HL-60 (cell line): Measurements from ENCODE around the gene ATP10B.
A peak's percentile ranks its signal among the peaks of the same experiment; 100 is the strongest.

Experiments used
- DNase-seq, 2 experiments: peaks; one replicate each; pipeline ENCODE4 v3.0.0-alpha.2; 2010 to 2020; ENCODE audit warnings: low read depth in 1 of 2, low spot score in 1 of 2
- H3K27ac ChIP-seq: fragments of 250-450 bp; sonication (Bioruptor Pico); replicated peaks from 2 replicates; pipeline ENCODE4 v1.5.1; 2020; ENCODE audit warnings: mild to moderate bottlenecking, moderate library complexity
- H3K27me3 ChIP-seq: fragments of 250-450 bp; sonication (Bioruptor Pico); 2 replicates; pipeline ENCODE4 v1.5.1; 2021; ENCODE audit warnings: mild to moderate bottlenecking, moderate library complexity; ENCODE audit not compliant: insufficient read depth, poor library complexity, severe bottlenecking
- H3K4me3 ChIP-seq: replicated peaks from 2 replicates; pipeline ENCODE4 v1.5.1; 2011; ENCODE audit warnings: mild to moderate bottlenecking, control low read depth, low read length; ENCODE audit not compliant: insufficient read depth
- GABPA ChIP-seq: IDR thresholded peaks from 2 replicates; pipeline ENCODE4 v1.6.1; 2012; ENCODE audit warnings: low read depth
- POLR2AphosphoS5 ChIP-seq: IDR thresholded peaks from 2 replicates; pipeline ENCODE4 v1.6.1; 2012; ENCODE audit warnings: low read depth
- SPI1 ChIP-seq: IDR thresholded peaks from 2 replicates; pipeline ENCODE4 v1.6.1; 2012; ENCODE audit warnings: low read depth, mild to moderate bottlenecking, borderline replicate concordance
- TF ChIP-seq, protein P1 (sequence below): IDR thresholded peaks from 2 replicates; pipeline ENCODE4 v1.6.1; 2012; ENCODE audit warnings: low read depth; ENCODE audit not compliant: insufficient replicate concordance
- TF ChIP-seq, protein P2 (sequence below): IDR thresholded peaks from one replicate; pipeline ENCODE4 v1.5.1; 2011; ENCODE audit warnings: low read length, control low read depth, inconsistent platforms; ENCODE audit not compliant: insufficient read depth

Gene ATP10B

DNA sequence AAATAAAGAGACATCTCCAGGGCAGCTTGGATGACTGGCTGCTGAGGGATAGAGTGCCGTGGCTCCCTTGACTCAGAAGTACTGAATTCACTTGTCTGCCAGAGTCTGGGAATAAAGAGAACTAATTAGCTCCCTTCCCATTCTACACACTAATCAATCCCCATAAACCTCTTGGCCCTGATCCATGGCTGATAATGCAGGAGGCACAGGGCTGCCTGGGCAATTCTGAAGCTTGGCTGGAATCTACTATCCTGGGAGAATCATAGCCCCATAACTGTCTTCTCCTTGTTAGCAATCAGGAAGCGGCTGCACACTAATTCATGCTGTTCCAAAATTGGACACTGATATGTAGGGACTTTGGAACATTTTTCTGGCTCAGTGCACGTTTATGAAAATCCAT lies 232.6 kb downstream of the ATP10B start:
- TF ChIP-seq, protein P1, sequence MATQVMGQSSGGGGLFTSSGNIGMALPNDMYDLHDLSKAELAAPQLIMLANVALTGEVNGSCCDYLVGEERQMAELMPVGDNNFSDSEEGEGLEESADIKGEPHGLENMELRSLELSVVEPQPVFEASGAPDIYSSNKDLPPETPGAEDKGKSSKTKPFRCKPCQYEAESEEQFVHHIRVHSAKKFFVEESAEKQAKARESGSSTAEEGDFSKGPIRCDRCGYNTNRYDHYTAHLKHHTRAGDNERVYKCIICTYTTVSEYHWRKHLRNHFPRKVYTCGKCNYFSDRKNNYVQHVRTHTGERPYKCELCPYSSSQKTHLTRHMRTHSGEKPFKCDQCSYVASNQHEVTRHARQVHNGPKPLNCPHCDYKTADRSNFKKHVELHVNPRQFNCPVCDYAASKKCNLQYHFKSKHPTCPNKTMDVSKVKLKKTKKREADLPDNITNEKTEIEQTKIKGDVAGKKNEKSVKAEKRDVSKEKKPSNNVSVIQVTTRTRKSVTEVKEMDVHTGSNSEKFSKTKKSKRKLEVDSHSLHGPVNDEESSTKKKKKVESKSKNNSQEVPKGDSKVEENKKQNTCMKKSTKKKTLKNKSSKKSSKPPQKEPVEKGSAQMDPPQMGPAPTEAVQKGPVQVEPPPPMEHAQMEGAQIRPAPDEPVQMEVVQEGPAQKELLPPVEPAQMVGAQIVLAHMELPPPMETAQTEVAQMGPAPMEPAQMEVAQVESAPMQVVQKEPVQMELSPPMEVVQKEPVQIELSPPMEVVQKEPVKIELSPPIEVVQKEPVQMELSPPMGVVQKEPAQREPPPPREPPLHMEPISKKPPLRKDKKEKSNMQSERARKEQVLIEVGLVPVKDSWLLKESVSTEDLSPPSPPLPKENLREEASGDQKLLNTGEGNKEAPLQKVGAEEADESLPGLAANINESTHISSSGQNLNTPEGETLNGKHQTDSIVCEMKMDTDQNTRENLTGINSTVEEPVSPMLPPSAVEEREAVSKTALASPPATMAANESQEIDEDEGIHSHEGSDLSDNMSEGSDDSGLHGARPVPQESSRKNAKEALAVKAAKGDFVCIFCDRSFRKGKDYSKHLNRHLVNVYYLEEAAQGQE, result no peak
- TF ChIP-seq, protein P2, sequence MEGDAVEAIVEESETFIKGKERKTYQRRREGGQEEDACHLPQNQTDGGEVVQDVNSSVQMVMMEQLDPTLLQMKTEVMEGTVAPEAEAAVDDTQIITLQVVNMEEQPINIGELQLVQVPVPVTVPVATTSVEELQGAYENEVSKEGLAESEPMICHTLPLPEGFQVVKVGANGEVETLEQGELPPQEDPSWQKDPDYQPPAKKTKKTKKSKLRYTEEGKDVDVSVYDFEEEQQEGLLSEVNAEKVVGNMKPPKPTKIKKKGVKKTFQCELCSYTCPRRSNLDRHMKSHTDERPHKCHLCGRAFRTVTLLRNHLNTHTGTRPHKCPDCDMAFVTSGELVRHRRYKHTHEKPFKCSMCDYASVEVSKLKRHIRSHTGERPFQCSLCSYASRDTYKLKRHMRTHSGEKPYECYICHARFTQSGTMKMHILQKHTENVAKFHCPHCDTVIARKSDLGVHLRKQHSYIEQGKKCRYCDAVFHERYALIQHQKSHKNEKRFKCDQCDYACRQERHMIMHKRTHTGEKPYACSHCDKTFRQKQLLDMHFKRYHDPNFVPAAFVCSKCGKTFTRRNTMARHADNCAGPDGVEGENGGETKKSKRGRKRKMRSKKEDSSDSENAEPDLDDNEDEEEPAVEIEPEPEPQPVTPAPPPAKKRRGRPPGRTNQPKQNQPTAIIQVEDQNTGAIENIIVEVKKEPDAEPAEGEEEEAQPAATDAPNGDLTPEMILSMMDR, result no peak
- TF ChIP-seq POLR2AphosphoS5 (no peak), SPI1 (no peak), GABPA (no peak)
- no peak overlapping the region for H3K4me3 ChIP-seq

DNA sequence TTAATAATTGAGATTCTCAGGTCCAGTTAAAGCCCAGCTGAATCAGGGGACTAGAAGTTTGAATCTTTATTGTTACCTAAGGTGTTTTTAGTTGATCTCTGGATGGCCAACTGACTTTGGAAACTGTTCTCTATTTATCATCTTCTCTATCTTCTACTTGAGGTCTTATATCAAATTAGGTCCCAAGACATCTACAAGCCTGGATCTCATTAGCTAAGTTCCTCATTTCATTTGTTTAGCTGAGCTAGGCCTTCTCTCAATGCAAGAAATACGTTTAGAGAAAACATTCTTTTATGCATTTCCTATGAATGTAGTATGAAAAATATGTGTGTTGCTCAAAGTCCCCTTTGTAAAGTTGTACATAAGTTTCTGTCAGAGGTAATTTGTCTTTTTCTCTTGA lies 233.7 kb downstream of the ATP10B start:
- no peak for DNase-seq
- H3K27me3 ChIP-seq, result no peaks in the 10 kb centered on the region
- no peak overlapping the region for H3K4me3 ChIP-seq
- no peak for TF ChIP-seq SPI1
- TF ChIP-seq POLR2AphosphoS5, result no peak
- TF ChIP-seq, protein P2, result no peak
- TF ChIP-seq, protein P1, result no peak
- TF ChIP-seq GABPA, result no peak
- H3K27ac ChIP-seq, result no peak overlapping the region

More for the DNA sequence above, 232.6 kb downstream of the ATP10B start:
- Histone ChIP-seq H3K27me3 (no peaks in the 10 kb centered on the region), H3K27ac (no peak overlapping the region)
- DNase-seq, result no peak

DNA sequence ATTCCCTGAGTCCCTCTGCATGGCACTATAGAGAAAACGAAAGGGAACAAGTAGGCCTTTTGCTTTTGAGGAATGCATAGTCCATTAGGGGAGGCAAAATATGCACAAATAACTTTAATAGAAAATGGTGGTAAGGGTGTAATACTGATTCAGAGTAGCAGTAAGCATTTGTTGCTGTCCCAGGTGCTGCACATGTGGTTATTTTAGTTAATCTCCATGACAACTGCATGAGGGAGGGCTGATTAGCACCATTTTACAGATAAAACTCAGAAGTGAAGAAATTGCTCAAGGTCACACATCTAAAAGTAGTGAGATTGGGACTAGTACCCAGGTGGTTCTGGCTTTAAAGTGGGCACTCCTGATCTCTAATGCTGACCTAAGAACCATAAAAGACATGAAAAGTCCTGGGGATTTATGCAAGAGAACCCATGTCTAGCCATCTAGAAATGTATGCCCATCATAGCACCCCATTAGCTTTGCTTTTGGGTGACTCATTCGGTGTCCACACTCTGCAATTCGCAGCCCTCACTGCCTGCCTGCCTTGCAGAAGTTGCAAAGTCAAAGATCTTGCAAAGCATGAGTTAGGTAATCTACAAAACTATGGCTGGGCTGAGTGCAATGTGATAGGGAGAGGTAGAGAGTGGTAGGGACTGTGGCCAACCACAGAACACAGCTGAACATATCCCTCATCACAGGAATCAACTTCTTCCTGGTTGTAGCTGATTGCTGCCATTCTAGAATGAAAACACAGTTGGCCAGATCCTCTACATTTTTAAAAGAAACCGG lies 235.1 kb downstream of the ATP10B start:
- no peak overlapping the region; the same call in 1 of the 2 replicates for H3K27ac ChIP-seq
- DNase-seq, result peak; percentile 59 to 87

More for the DNA sequence above, 235.1 kb downstream of the ATP10B start:
- no peak for TF ChIP-seq POLR2AphosphoS5
- TF ChIP-seq, protein P1, result peak; percentile 90
- TF ChIP-seq, protein P2, result no peak
- Histone ChIP-seq H3K27me3 (peaks cover 2% of the 10 kb centered on the region), H3K4me3 (no peak overlapping the region)
